SK-MEL-5 (cell line): Measurements from ENCODE around the gene STAG2. TPM values are rescaled to one million over a fixed set of nuclear protein-coding genes. Genes with fewer than 3 reads are reported as not detected.
A peak's percentile ranks its signal among the peaks of the same experiment; 100 is the strongest.
"Not testable (repeated sequence)": the region's sequence is repeated elsewhere in the genome, so short reads cannot be mapped to it uniquely, and the experiment has no call there.

Experiments
- DNase-seq: peaks from one replicate; pipeline ENCODE4 v3.0.0-alpha.2; 2016; ENCODE audit warnings: low read depth, low spot score
- in situ Hi-C: cut with HindIII; loops from 2 replicates; pipeline ENCODE4 v1.10.0; 2016; ENCODE audit warnings: low sequenced_read_pairs, high pct_unique_total_duplicates, low pct_unique_long_range_greater_than_20kb
- total RNA-seq: library from RNA; depleted of rRNA; stranded (reverse); fragments of >200 nt; shearing (Covaris generic); gene quantifications from 2 replicates; pipeline ENCODE4 v1.2.3, GENCODE V29; 2014

STAG2 gene
- total RNA-seq, 1 experiment from 2014 or later, result 100 TPM

DNA sequence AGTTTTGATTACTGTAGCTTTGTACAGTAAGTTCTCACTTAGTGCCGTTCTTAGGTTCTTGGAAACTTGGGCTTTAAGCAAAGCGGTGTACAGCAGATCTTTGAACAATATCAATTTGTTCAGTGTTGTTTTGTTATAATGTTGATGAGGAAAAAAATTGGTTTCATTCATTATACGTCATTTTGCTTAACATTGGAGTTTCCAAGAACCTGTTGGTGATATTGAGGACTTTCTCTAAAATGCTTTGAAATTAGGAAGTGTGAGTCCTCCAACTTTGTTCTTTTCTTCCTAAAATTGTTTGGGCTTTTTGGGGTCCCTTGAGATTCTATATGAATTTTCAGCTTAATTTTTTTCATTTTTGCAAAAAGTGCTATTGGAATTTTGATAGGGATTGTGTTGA is 49.1 kb downstream of the STAG2 start:
- DNase-seq, result no peak
- in situ Hi-C loops, result no loop called here

DNA sequence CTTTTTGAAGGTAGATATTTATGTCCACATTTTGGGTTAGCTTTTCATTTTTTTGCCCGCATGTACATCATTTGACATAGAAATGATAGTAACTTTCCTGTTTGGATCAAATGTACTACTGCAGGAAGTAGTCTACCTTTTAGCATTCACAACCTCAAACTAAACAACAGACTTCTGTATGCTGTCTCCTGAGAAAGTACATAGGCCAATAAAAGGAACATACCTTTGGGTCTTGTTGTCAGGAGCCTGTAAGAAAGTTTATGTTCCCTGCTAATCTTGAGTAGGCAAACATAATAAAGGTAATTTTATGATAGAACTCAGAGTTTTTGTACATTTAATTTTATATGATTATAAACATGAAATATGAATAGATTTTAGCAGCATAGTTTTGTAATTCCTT is 54.2 kb downstream of the STAG2 start:
- in situ Hi-C loops, result no loop called here
- no peak for DNase-seq

DNA sequence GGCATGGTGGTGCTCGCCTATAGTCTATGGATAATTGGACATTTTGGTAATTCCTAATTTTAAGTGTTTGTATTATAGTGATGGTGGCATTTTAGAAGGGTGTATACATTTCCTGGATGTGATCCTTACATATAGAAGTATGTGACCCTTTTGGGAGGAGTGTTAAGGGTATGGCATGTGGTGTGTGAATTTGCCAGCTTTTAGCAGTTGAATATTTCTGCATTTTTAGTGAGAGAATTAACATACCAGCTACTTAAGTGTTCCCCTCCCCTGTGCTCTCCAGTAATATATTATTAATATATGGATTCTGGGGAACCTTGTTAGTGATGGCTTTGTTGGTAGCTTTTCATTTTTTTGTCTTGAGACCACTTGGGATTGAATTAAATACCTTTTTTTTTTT is 55.3 kb downstream of the STAG2 start:
- in situ Hi-C loops, result no loop called here
- no peak for DNase-seq

- in situ Hi-C loops, result no loop called here
- DNase-seq, result peak; percentile 8
Measured at GRCh38 chrX:124018023-124018422, 56.5 kb downstream of the STAG2 start.

GRCh38 chrX:124023838-124024238 is 62.3 kb downstream of the STAG2 start:
- in situ Hi-C loops, result no loop called here
- DNase-seq, result peak; percentile 32

DNA sequence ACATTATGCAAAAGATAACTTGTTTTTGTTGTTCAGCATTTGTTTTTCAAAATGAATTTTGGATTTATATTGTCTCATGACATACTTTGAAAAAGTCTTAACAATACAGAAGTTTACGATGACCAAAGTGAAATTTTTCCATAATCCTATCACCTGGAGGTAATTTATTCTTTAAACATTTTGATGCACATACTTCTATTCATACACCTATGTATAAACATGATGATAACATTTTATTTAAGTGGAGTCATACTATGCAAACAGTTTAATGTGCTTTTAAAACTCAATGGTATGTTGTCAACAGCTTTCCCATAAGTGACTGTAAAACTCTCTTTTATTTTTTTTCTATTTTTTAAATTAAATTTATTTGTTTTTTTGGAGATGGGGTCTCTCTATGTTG is 65.0 kb downstream of the STAG2 start:
- in situ Hi-C loops, result no loop called here
- DNase-seq, result no peak

- in situ Hi-C loops, result no loop called here
- DNase-seq, result no peak
Measured at GRCh38 chrX:124028182-124028581, 66.7 kb downstream of the STAG2 start.

DNA sequence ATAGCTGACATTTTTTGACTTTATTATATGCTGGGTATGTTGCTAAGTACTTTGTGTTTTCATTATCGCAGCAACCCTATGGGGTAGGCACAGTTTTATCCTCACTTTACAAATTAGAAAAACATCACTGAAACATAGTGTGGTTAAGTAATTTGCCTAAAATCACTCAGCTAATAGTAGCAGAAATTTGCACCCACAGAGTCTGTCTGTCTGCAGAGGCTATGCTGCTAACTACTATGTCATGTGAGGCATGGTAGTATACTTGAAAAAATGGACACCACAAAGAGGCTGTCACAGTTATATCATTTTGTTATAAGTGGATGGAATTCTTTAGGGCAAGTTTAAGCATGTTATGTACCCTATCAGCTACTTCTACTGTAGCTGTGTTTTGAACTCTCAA is 69.0 kb downstream of the STAG2 start:
- no peak for DNase-seq
- in situ Hi-C loops, result no loop called here

DNA sequence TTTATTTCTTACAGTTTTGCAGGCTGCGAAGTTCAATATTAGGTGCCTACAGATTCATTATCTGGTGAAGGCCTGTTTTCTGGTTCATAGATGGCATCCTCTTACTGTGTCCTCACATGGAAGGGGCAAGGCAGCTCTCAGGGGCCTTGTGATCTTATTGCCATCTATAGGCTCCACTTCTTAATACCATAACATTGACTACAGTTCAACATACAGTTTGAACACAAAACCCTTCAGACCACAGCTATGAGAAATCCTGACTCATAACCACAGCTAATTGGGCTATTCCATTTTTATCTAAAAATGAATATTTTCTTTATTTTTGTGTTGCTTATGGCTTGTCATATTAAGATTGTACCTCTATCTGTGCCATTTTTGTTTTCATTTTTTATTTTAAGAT is 72.3 kb downstream of the STAG2 start:
- in situ Hi-C loops, result no loop called here
- DNase-seq, result peak; percentile 11

- in situ Hi-C loops, result no loop called here
- no peak for DNase-seq
Measured at GRCh38 chrX:124035657-124036056, 74.2 kb downstream of the STAG2 start.

- in situ Hi-C loops, result no loop called here
- no peak for DNase-seq
Measured at GRCh38 chrX:124042042-124042441, 80.5 kb downstream of the STAG2 start.

DNA sequence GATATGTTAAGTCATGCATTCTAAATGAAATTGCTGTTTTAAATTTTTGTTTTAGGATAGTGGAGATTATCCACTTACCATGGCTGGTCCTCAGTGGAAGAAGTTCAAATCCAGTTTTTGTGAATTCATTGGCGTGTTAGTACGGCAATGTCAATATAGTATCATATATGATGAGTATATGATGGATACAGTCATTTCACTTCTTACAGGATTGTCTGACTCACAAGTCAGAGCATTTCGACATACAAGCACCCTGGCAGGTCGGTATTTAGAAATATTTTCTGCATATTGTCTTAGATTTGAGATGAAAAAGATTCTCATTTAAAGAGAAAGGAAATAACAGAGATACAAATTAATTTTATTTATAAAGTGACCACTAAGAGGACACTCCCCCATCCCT is 83.6 kb downstream of the STAG2 start:
- DNase-seq, result no peak
- in situ Hi-C loops, result no loop called here

DNA sequence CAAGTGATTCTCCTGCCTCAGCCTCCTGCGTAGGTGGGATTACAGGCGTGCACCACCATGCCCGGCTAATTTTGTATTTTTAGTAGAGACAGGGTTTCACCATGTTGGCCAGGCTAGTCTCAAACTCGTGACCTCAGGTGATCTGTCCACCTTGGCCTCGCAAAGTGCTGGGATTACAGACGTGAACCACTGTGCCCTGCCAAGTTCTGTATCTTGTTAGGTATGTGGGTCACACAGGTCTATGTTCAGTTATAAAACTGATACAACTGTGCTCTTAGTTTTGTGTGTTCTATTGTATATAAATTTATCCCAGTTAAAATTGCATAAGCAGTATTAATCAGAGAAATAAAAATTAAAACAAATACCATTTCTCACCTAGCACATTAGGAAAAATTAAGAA is 122.9 kb downstream of the STAG2 start:
- DNase-seq, in situ Hi-C loops: not testable (repeated sequence)

DNA sequence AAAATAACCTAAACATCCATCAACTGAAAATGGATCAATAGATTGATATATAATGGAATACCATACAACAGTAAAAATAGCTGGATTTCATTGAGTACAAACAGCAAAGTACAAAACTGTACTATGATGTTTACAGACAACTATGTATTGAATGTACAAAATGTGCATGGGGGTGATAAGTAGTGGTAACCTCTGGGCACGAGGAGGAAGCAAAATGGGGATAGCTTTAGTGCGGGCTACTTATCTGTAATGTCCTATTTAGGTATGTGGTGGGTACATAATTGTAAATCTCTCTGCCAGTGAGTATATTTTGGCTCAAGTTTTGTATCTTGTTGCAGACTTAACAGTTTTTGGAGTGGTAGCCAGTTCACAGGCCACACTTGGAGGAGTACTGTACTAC is 123.6 kb downstream of the STAG2 start:
- DNase-seq, result no peak
- in situ Hi-C loops, result no loop called here

GRCh38 chrX:124086411-124086810 is 124.9 kb downstream of the STAG2 start:
- in situ Hi-C loops, result no loop called here
- no peak for DNase-seq

DNA sequence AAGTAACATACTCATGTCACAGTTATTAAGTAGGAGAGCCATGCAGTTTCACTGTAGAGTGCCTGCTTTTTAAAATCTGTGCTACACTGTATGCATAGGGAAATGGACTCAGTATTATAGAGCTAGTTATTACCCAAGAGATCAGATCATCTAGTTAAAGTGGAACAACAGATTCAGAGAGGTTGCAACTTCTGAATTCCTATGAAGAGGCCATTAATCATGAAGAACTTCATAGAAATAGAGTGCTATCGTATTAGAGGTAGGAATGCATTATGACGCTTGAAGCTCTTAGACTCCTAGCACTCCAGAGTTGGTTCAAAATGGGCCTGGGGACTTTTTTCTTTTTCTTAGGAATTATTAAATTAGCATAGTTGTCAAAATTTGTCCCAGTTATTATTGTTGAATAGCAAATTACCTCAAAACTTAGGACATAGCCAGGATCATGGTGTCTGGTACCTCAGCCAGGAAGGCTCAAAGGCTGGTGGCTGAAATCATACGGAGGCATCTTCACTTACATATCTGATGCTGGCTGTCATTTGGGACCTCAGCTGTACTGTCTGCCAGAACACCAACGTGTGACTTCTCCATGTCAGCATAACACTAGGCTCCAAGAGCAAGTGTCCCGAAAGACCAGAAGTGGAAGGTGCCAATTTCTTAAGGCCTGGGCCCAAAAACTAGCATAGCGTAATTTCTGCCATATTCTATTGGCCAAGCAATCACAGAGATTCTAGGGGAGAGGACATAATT is 125.7 kb downstream of the STAG2 start:
- no peak for DNase-seq
- in situ Hi-C loops, result no loop called here

- in situ Hi-C loops, result no loop called here
- no peak for DNase-seq
Measured at GRCh38 chrX:124093222-124093621, 131.7 kb downstream of the STAG2 start.

DNA sequence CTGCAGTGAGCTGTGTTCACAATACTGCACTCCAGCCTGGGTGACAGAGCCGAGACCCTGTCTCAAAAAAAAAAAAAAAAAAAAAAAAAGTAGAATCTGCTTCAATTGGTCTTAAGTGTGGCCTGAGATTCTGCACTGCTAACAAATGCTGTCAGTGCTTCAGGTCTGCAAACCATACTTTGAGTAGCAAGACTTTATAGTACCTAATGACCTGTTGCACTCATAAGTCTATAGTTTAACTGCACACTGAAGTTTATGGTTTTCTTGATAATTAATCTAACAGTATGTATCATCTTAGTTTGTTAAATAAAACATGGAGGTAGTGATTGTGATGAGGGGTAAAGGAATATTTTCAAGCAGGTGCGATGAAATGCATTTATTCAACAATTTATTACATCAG is 135.6 kb downstream of the STAG2 start:
- DNase-seq, result no peak
- in situ Hi-C loops, result no loop called here

DNA sequence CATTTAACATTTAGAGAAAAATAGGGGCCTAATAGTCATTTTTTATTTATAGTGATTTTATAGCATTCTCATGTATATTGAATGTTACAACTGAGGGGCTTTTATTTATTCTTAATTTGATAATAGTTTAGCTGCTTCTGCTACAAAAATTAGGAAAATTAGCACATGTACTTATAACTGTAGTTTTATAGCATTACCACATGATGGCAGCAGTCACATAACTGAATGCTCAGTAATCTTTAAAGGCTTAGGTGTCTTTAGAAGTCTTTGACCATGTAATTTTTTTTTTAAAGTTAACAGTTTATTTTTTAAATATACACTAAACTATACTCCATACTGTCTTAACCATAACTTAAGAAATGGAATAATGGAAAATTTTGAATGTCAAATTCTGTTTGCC is 136.6 kb downstream of the STAG2 start:
- DNase-seq, result peak; percentile 43
- in situ Hi-C loops, result no loop called here

GRCh38 chrX:124103966-124104365 is 142.5 kb downstream of the STAG2 start:
- in situ Hi-C loops, result no loop called here

More at GRCh38 chrX:124103966-124104365, 142.5 kb downstream of the STAG2 start:
- DNase-seq, result no peak
